GF-D8 (cell line): ENCODE results near the gene HSD17B8.

Experiments used
- DNase-seq: peaks from one replicate; lab custom pipeline; 2025; lab: John Stamatoyannopoulos, UW

Gene HSD17B8

GRCh38 chr6:33171880-33172687, 32.4 kb upstream of the HSD17B8 start:
- no peak for DNase-seq

GRCh38 chr6:33172688-33173534, 31.5 kb upstream of the HSD17B8 start:
- no peak for DNase-seq

GRCh38 chr6:33173535-33174180, 30.8 kb upstream of the HSD17B8 start:
- no peak for DNase-seq

- no peak for DNase-seq
Measured at GRCh38 chr6:33174784-33175183, 29.7 kb upstream of the HSD17B8 start.

GRCh38 chr6:33175436-33176069, 28.9 kb upstream of the HSD17B8 start:
- DNase-seq: no peak

GRCh38 chr6:33176906-33177305, 27.5 kb upstream of the HSD17B8 start:
- DNase-seq: no peak

- DNase-seq: no peak
Measured at GRCh38 chr6:33177552-33178446, 26.7 kb upstream of the HSD17B8 start.

- DNase-seq: no peak
Measured at GRCh38 chr6:33178755-33179475, 25.5 kb upstream of the HSD17B8 start.

GRCh38 chr6:33181141-33181540, 23.3 kb upstream of the HSD17B8 start:
- no peak for DNase-seq

GRCh38 chr6:33183071-33183683, 21.3 kb upstream of the HSD17B8 start:
- DNase-seq: no peak

GRCh38 chr6:33185190-33185589, 19.3 kb upstream of the HSD17B8 start:
- DNase-seq: no peak

GRCh38 chr6:33185654-33186187, 18.7 kb upstream of the HSD17B8 start:
- no peak for DNase-seq

GRCh38 chr6:33187809-33188208, 16.6 kb upstream of the HSD17B8 start:
- no peak for DNase-seq

- DNase-seq: no peak
Measured at GRCh38 chr6:33189164-33189563, 15.3 kb upstream of the HSD17B8 start.

GRCh38 chr6:33189625-33190448, 14.6 kb upstream of the HSD17B8 start:
- DNase-seq: no peak

GRCh38 chr6:33190504-33191107, 13.8 kb upstream of the HSD17B8 start:
- DNase-seq: no peak

- DNase-seq: no peak
Measured at GRCh38 chr6:33191383-33192104, 12.9 kb upstream of the HSD17B8 start.
